Endodermal cell (in vitro differentiated cells): Measurements from ENCODE around the gene IL1RL2. TPM values are rescaled to one million over a fixed set of nuclear protein-coding genes. Genes with fewer than 3 reads are reported as not detected.

Experiments used
- DNase-seq: peaks from one replicate; pipeline ENCODE4 v3.0.0-alpha.2; 2017
- H3K27ac ChIP-seq: 2 replicates; pipeline ENCODE4 v1.5.1; 2013; ENCODE audit warnings: mild to moderate bottlenecking, low read depth, low read length, moderate library complexity
- H3K27me3 ChIP-seq: 2 replicates; pipeline ENCODE4 v1.6.1; 2013; ENCODE audit warnings: mild to moderate bottlenecking, low read length, moderate library complexity; ENCODE audit not compliant: insufficient read depth, control insufficient read depth, poor library complexity, severe bottlenecking
- H3K36me3 ChIP-seq: 2 replicates; pipeline ENCODE4 v1.7.0; 2013; ENCODE audit warnings: mild to moderate bottlenecking, low read length, moderate library complexity; ENCODE audit not compliant: control insufficient read depth, insufficient read depth
- H3K4me1 ChIP-seq: one replicate; pipeline ENCODE4 v1.7.0; 2013; ENCODE audit warnings: low read length; ENCODE audit not compliant: control insufficient read depth, insufficient read depth
- H3K4me3 ChIP-seq: 2 replicates; pipeline ENCODE4 v1.5.1; 2013; ENCODE audit warnings: mild to moderate bottlenecking, low read length, moderate library complexity
- H3K9ac ChIP-seq: 2 replicates; pipeline ENCODE4 v1.6.1; 2013; ENCODE audit warnings: mild to moderate bottlenecking, low read length, moderate library complexity; ENCODE audit not compliant: poor library complexity, severe bottlenecking; ENCODE audit errors: extremely low read depth
- H3K9me3 ChIP-seq: 2 replicates; pipeline ENCODE4 v1.6.1; 2013; ENCODE audit warnings: mild to moderate bottlenecking, low read length, moderate library complexity; ENCODE audit not compliant: control insufficient read depth
- H3K27ac Mint-ChIP-seq: 2 replicates; pipeline ENCODE4 v1.8.0; 2020; ENCODE audit warnings: mixed read lengths
- H3K27me3 Mint-ChIP-seq: 2 replicates; pipeline ENCODE4 v1.8.0; 2021; ENCODE audit warnings: mild to moderate bottlenecking, mixed read lengths; ENCODE audit not compliant: insufficient read depth
- H3K36me3 Mint-ChIP-seq: 2 replicates; pipeline ENCODE4 v1.8.0; 2020; ENCODE audit warnings: low read depth, mixed read lengths
- H3K4me1 Mint-ChIP-seq: 2 replicates; pipeline ENCODE4 v1.8.0; 2020; ENCODE audit warnings: mixed read lengths
- H3K4me3 Mint-ChIP-seq: 2 replicates; pipeline ENCODE4 v1.8.0; 2020; ENCODE audit warnings: mild to moderate bottlenecking, moderate library complexity, mixed read lengths
- H3K9me3 Mint-ChIP-seq: 2 replicates; pipeline ENCODE4 v1.8.0; 2020; ENCODE audit warnings: mild to moderate bottlenecking, mixed read lengths
- WGBS, 2 experiments: methylation state at CpG; one replicate each; pipeline versions ENCODE4 v1.1.5 to v1.1.7; 2013; ENCODE audit warnings: missing lambda C conversion rate in 2 of 2, mixed read lengths in 1 of 2; ENCODE audit not compliant: insufficient coverage in 1 of 2, insufficient read length in 1 of 2; 5-methylcytosine and 5-hydroxymethylcytosine counted together
- total RNA-seq, 2 donors: library from RNA; stranded (reverse); fragmentation: NEBNext Ultra II Directional in 1 of 2; extraction: Animal tissue kit (Norgen Biotek cat#: 25700) in 1 of 2; gene quantifications; 2 replicates in 1 of 2; 3 replicates in 1 of 2; pipeline ENCODE4 v1.2.1, GENCODE V29; 2021
- TF ChIP-seq, protein P1 (sequence below): fragments of 200-600 bp; sonication (generic); conservative IDR thresholded peaks from 2 replicates; pipeline ENCODE4 v1.5.0; 2021; ENCODE audit warnings: antibody characterized with exemption, mild to moderate bottlenecking

The IL1RL2 gene
- total RNA-seq, 2 donors from 2014 or later, result 0.38 to 0.44 TPM

GRCh38 chr2:102179788-102180686 lies 6.8 kb upstream of the IL1RL2 start:
- 98 to 100% methylated on average over 2 of the region's 2 CpGs for WGBS, 2 experiments
- H3K36me3 Mint-ChIP-seq, result no peaks in the 10 kb centered on the region
- no peaks in the 10 kb centered on the region for H3K9me3 ChIP-seq
- H3K4me1 ChIP-seq, result no peaks in the 10 kb centered on the region
- H3K4me1 Mint-ChIP-seq, result no peaks in the 10 kb centered on the region
- H3K27ac ChIP-seq, result no peak overlapping the region
- DNase-seq, result no peak
- H3K4me3 Mint-ChIP-seq, result no peak overlapping the region
- H3K9ac ChIP-seq, result no peak overlapping the region
- no peak overlapping the region for H3K4me3 ChIP-seq
- peaks cover 10% of the 10 kb centered on the region for H3K27me3 ChIP-seq
- TF ChIP-seq, protein P1, sequence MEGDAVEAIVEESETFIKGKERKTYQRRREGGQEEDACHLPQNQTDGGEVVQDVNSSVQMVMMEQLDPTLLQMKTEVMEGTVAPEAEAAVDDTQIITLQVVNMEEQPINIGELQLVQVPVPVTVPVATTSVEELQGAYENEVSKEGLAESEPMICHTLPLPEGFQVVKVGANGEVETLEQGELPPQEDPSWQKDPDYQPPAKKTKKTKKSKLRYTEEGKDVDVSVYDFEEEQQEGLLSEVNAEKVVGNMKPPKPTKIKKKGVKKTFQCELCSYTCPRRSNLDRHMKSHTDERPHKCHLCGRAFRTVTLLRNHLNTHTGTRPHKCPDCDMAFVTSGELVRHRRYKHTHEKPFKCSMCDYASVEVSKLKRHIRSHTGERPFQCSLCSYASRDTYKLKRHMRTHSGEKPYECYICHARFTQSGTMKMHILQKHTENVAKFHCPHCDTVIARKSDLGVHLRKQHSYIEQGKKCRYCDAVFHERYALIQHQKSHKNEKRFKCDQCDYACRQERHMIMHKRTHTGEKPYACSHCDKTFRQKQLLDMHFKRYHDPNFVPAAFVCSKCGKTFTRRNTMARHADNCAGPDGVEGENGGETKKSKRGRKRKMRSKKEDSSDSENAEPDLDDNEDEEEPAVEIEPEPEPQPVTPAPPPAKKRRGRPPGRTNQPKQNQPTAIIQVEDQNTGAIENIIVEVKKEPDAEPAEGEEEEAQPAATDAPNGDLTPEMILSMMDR, result no peak
- H3K36me3 ChIP-seq, result no peaks in the 10 kb centered on the region
- peaks cover 11% of the 10 kb centered on the region for H3K27me3 Mint-ChIP-seq
- H3K27ac Mint-ChIP-seq, result no peak overlapping the region
- no peaks in the 10 kb centered on the region for H3K9me3 Mint-ChIP-seq

DNA sequence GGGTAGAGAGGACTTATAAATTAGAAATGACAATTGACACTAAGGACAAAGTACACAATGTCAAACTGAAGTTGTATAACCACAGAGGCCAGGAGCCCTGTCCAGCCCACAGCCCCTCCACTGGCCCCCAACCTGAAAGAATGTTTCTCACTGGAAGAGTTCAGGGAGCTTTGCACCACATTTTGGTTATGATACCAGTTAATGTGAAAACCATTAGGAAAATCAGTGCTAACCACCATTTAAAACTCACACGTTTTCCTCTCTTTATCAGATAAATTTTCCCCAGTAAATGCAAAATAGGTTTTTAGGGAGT lies 6.2 kb upstream of the IL1RL2 start:
- no peak overlapping the region for H3K4me3 Mint-ChIP-seq
- H3K27ac ChIP-seq, result no peak overlapping the region
- no peak overlapping the region for H3K27ac Mint-ChIP-seq
- no peaks in the 10 kb centered on the region for H3K9me3 ChIP-seq
- H3K36me3 Mint-ChIP-seq, result no peaks in the 10 kb centered on the region
- no peak for DNase-seq
- no peaks in the 10 kb centered on the region for H3K36me3 ChIP-seq
- 61% methylated on average over 1 of the region's 1 CpG; no CpG with 5 or more reads in 1 of the 2 experiments for WGBS, 2 experiments
- no peaks in the 10 kb centered on the region for H3K9me3 Mint-ChIP-seq
- H3K4me3 ChIP-seq, result no peak overlapping the region
- no peak overlapping the region for H3K9ac ChIP-seq
- peaks cover 15% of the 10 kb centered on the region for H3K27me3 Mint-ChIP-seq
- H3K27me3 ChIP-seq, result peaks cover 10% of the 10 kb centered on the region
- no peaks in the 10 kb centered on the region for H3K4me1 ChIP-seq
- H3K4me1 Mint-ChIP-seq, result no peaks in the 10 kb centered on the region
- TF ChIP-seq, protein P1, result no peak

- H3K4me3 Mint-ChIP-seq, result no peak overlapping the region
- Histone ChIP-seq H3K36me3 (no peaks in the 10 kb centered on the region), H3K9me3 (no peaks in the 10 kb centered on the region), H3K27me3 (peaks cover 16% of the 10 kb centered on the region), H3K4me1 (no peaks in the 10 kb centered on the region), H3K4me3 (no peak overlapping the region), H3K27ac (no peak overlapping the region), H3K9ac (no peak overlapping the region)
- no peaks in the 10 kb centered on the region for H3K36me3 Mint-ChIP-seq
- WGBS, 2 experiments, result 95% methylated on average over 5 of the region's 5 CpGs; no CpG with 5 or more reads in 1 of the 2 experiments
- no peaks in the 10 kb centered on the region for H3K9me3 Mint-ChIP-seq
- H3K27me3 Mint-ChIP-seq, result peaks cover 23% of the 10 kb centered on the region
- no peak for DNase-seq
- no peaks in the 10 kb centered on the region for H3K4me1 Mint-ChIP-seq
- TF ChIP-seq, protein P1, result no peak
- no peak overlapping the region for H3K27ac Mint-ChIP-seq
These were observed 5.4 kb upstream of the IL1RL2 start for GRCh38 chr2:102181376-102181775.
